OCI-LY3 (cell line): ENCODE measurements around the gene SNX25.

Source experiments
- H2AFZ ChIP-seq: fragments of 200-600, 300-600 bp; shearing (Covaris generic); 2 replicates; pipeline ENCODE4 v1.6.0; 2014; ENCODE audit warnings: antibody characterized with exemption, low read depth, low read length
- H3K27ac ChIP-seq: fragments of 200-600, 300-600 bp; sonication (generic); 2 replicates; pipeline ENCODE4 v1.5.1; 2014; ENCODE audit warnings: mild to moderate bottlenecking, low read length, moderate library complexity, mixed read lengths
- H3K27me3 ChIP-seq: fragments of 200-600, 300-600 bp; sonication (generic); 2 replicates; pipeline ENCODE4 v1.6.1; 2014; ENCODE audit warnings: low read depth, low read length, mixed read lengths
- H3K36me3 ChIP-seq: fragments of 200-600, 300-600 bp; sonication (generic); replicated peaks from 2 replicates; pipeline ENCODE3; 2014; ENCODE audit warnings: low read depth, low read length, mixed read lengths
- H3K4me1 ChIP-seq: fragments of 300-600, 200-600 bp; sonication (generic); 2 replicates; pipeline ENCODE4 v1.6.1; 2014; ENCODE audit warnings: low read length, mixed read lengths
- H3K4me2 ChIP-seq: fragments of 200-600, 300-600 bp; sonication (generic); 2 replicates; pipeline ENCODE4 v1.6.1; 2014; ENCODE audit warnings: low read length, mixed read lengths
- H3K4me3 ChIP-seq: fragments of 300-600, 200-600 bp; sonication (generic); 2 replicates; pipeline ENCODE4 v1.5.1; 2014; ENCODE audit warnings: antibody characterized with exemption, mild to moderate bottlenecking, low read length, moderate library complexity
- H3K79me2 ChIP-seq: fragments of 300-600, 200-600 bp; shearing (Covaris generic); 2 replicates; pipeline ENCODE4 v1.6.1; 2014; ENCODE audit warnings: mild to moderate bottlenecking, low read length, mixed read lengths
- H3K9ac ChIP-seq: fragments of 300-600, 200-600 bp; shearing (Covaris generic); 2 replicates; pipeline ENCODE4 v1.6.0; 2014; ENCODE audit warnings: mild to moderate bottlenecking, low read length, moderate library complexity
- H3K9me3 ChIP-seq: fragments of 200-600, 300-600 bp; shearing (Covaris generic); 2 replicates; pipeline ENCODE4 v1.6.1; 2014; ENCODE audit warnings: low read length, mixed read lengths; ENCODE audit not compliant: insufficient read depth
- H4K20me1 ChIP-seq: fragments of 200-600, 300-600 bp; sonication (generic); 2 replicates; pipeline ENCODE4 v1.6.1; 2016; ENCODE audit warnings: low read length, mixed read lengths; ENCODE audit not compliant: insufficient read depth
- EZH2phosphoT487 ChIP-seq: fragments of 200-600 bp; shearing (Covaris generic); IDR thresholded peaks from 2 replicates; pipeline ENCODE4 v1.6.1; 2018; ENCODE audit warnings: antibody characterized with exemption, mixed run types, low read depth
- TF ChIP-seq, protein P1 (sequence below): fragments of 200-600, 300-600 bp; sonication (generic); IDR thresholded peaks from 2 replicates; pipeline ENCODE4 v1.5.1; 2014; ENCODE audit warnings: antibody characterized with exemption, low read length, low read depth

SNX25 gene

DNA sequence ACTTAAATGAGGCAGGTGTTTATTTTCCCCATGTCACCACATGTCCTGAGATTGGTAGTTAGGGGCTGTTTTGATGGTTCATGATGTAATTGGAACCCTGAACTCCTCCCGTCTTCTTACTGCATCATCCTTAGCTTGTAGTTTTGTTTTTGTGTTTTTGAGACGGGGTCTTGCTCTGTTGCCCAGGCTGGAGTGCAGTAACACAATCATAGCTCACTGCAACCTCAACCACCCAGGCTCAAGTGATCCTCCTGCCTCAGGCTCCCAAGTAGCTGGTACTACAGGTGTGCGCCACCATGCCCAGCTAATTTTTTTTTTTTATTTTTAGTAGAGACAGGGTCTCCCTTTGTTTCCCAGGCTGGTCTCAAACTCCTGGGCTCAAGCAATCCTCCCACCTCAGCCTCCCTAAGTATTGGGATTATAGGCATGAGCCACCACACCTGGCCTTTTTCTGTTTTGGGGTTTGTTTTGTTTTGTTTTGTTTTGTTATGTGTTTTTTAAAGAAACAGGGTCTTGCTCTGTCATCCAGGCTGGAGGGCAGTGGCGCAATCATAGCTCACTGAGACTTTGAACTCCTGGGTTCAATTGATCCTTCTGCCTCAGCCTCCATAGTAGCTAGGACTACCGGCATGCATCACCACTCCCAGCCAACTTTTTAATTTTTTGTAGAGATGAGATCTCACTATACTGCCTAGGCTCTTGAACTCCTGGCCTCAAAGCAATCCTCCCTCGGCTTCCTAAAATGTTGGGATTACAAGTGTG lies 76.4 kb downstream of the SNX25 start:
- Histone ChIP-seq H3K9ac (no peak overlapping the region), H3K9me3 (no peaks in the 10 kb centered on the region), H3K4me3 (no peak overlapping the region), H4K20me1 (no peaks in the 10 kb centered on the region), H3K36me3 (no peaks in the 10 kb centered on the region), H3K27ac (no peak overlapping the region), H3K4me1 (no peaks in the 10 kb centered on the region), H3K27me3 (no peaks in the 10 kb centered on the region), H3K4me2 (no peak overlapping the region), H3K79me2 (no peaks in the 10 kb centered on the region), H2AFZ (no peak overlapping the region)
- TF ChIP-seq EZH2phosphoT487 = no peak
- TF ChIP-seq, protein P1, sequence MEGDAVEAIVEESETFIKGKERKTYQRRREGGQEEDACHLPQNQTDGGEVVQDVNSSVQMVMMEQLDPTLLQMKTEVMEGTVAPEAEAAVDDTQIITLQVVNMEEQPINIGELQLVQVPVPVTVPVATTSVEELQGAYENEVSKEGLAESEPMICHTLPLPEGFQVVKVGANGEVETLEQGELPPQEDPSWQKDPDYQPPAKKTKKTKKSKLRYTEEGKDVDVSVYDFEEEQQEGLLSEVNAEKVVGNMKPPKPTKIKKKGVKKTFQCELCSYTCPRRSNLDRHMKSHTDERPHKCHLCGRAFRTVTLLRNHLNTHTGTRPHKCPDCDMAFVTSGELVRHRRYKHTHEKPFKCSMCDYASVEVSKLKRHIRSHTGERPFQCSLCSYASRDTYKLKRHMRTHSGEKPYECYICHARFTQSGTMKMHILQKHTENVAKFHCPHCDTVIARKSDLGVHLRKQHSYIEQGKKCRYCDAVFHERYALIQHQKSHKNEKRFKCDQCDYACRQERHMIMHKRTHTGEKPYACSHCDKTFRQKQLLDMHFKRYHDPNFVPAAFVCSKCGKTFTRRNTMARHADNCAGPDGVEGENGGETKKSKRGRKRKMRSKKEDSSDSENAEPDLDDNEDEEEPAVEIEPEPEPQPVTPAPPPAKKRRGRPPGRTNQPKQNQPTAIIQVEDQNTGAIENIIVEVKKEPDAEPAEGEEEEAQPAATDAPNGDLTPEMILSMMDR = no peak

DNA sequence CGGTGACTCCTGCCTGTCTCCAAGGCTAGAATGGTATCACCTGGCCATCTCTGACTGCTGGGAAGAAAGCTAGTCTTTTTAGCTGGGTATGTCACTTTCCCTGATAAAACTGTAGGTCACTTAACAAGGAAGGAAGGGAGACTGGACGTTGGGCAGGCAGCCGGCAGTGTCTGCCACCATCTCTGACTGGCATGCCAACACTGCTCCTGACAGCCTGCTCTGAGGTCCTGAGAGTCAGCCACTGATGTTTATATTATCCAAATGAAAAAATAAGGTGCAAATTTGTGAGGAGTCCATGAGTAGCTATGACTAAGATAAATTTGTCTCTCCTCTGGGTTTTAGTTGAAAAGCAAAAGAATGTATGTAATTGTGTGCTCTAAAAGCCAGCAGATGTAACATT lies 77.2 kb downstream of the SNX25 start:
- Histone ChIP-seq H3K9ac (no peak overlapping the region), H3K9me3 (no peaks in the 10 kb centered on the region), H3K79me2 (no peaks in the 10 kb centered on the region), H3K27me3 (no peaks in the 10 kb centered on the region), H3K36me3 (no peaks in the 10 kb centered on the region), H2AFZ (no peak overlapping the region), H3K4me3 (no peak overlapping the region), H4K20me1 (no peaks in the 10 kb centered on the region), H3K27ac (no peak overlapping the region), H3K4me1 (no peaks in the 10 kb centered on the region), H3K4me2 (no peak overlapping the region)
- no peak for TF ChIP-seq EZH2phosphoT487
- TF ChIP-seq, protein P1 = no peak

DNA sequence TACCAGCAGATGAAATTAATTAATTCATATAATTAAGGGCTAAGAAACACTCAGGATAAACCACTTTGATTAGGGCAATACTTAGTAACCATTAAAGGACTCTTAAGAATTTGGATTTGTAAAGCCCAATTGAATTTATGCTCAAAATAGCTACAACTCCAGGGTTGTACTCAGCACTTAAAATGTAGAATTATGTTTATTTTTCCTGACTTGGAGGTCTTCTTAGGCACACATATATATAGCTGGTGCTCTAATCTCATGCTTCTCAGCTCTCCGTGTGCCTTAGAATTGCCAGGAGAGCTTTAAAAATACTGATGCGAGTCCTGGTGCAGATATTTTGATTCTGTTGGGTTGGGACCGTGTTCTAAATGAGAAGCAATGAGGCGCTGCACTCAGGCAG lies 77.6 kb downstream of the SNX25 start:
- Histone ChIP-seq H3K4me3 (no peak overlapping the region), H3K4me2 (no peak overlapping the region), H3K27me3 (no peaks in the 10 kb centered on the region), H3K27ac (no peak overlapping the region), H4K20me1 (no peaks in the 10 kb centered on the region), H3K4me1 (no peaks in the 10 kb centered on the region), H3K79me2 (no peaks in the 10 kb centered on the region), H3K36me3 (no peaks in the 10 kb centered on the region), H3K9me3 (no peaks in the 10 kb centered on the region), H3K9ac (no peak overlapping the region), H2AFZ (no peak overlapping the region)
- TF ChIP-seq, protein P1 = no peak
- TF ChIP-seq EZH2phosphoT487 = no peak

DNA sequence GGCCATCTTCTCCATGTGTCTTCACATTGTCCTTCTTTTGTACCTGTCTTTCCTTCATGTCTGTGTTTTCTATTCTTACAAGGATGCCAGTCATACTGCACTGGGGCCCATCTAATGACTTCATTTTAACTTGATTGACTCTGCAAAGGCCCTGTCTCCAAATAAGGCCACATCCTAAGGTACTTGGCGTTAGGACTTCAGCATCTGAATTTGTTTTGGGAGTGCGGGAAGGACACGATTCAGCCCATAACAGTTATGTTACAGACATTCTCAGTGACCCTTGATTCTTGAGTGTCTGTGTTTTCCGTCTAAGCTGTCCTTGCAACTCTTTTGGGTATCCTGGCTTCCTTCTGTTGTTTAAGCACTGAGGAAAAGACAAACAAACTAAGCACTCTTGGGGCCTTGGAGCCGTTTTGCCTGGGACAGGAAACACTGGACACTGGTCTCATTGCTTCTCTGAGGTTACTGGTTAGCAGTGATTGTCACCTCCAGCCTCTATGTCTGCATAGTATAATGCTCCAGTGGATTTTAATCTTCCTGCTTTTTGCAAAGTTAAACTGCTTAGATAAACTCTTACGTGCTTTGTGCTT lies 80.7 kb downstream of the SNX25 start:
- Histone ChIP-seq H3K79me2 (no peaks in the 10 kb centered on the region), H3K27me3 (no peaks in the 10 kb centered on the region), H3K27ac (no peak overlapping the region), H3K9me3 (no peaks in the 10 kb centered on the region), H2AFZ (no peak overlapping the region), H3K9ac (no peak overlapping the region), H3K36me3 (no peaks in the 10 kb centered on the region), H3K4me3 (no peak overlapping the region), H4K20me1 (no peaks in the 10 kb centered on the region), H3K4me1 (no peaks in the 10 kb centered on the region), H3K4me2 (no peak overlapping the region)
- no peak for TF ChIP-seq EZH2phosphoT487
